HepG2 (cell line): ENCODE results near the gene UNC13D. TPM values are rescaled to one million over a fixed set of nuclear protein-coding genes. Genes with fewer than 3 reads are reported as not detected.

Source experiments
- ERF ChIP-seq: IDR thresholded peaks from 2 replicates; pipeline ENCODE4 v1.6.1; 2018; ENCODE audit warnings: missing biosample characterization, missing genetic modification reagents
- MATR3 ChIP-seq: sonication (generic); formaldehyde crosslinking; IDR thresholded peaks from 2 replicates; pipeline ENCODE4 v1.4.0; 2020; ENCODE audit warnings: missing genetic modification reagents
- NCOA1 ChIP-seq: sonication (generic); formaldehyde crosslinking; IDR thresholded peaks from 2 replicates; pipeline ENCODE4 v1.9.0; 2021; ENCODE audit warnings: missing genetic modification reagents
- PRDM15 ChIP-seq: sonication (generic); formaldehyde crosslinking; IDR thresholded peaks from 2 replicates; pipeline ENCODE4 v1.4.0; 2020; ENCODE audit warnings: missing genetic modification reagents
- RBFOX2 ChIP-seq: fragments of 200-400 bp; formaldehyde crosslinking; IDR thresholded peaks from 2 replicates; pipeline ENCODE4 v1.6.1; 2017; ENCODE audit warnings: low read depth, mild to moderate bottlenecking, low read length
- SALL2 ChIP-seq: sonication (generic); formaldehyde crosslinking; IDR thresholded peaks from 2 replicates; pipeline ENCODE4 v1.8.1; 2023; ENCODE audit warnings: mild to moderate bottlenecking, missing genetic modification reagents, inconsistent platforms
- SOX5 ChIP-seq: IDR thresholded peaks from 2 replicates; pipeline ENCODE4 v1.6.1; 2016; ENCODE audit warnings: borderline replicate concordance
- SP2 ChIP-seq: sonication (generic); formaldehyde crosslinking; IDR thresholded peaks from 2 replicates; pipeline ENCODE4 v1.5.1; 2020; ENCODE audit warnings: mild to moderate bottlenecking, missing genetic modification reagents
- TAF15 ChIP-seq: fragments of 200-400 bp; formaldehyde crosslinking; IDR thresholded peaks from one replicate; pipeline ENCODE4 v1.6.1; 2018; ENCODE audit warnings: mild to moderate bottlenecking, low read depth, low read length; ENCODE audit not compliant: poor library complexity, severe bottlenecking
- TARDBP ChIP-seq: sonication (generic); formaldehyde crosslinking; IDR thresholded peaks from 2 replicates; pipeline ENCODE4 v1.8.0; 2022; ENCODE audit warnings: mild to moderate bottlenecking, missing genetic modification reagents
- THAP7 ChIP-seq: sonication (generic); formaldehyde crosslinking; IDR thresholded peaks from 2 replicates; pipeline ENCODE4 v1.8.1; 2023; ENCODE audit warnings: mild to moderate bottlenecking, missing genetic modification reagents
- WIZ ChIP-seq: sonication (generic); formaldehyde crosslinking; IDR thresholded peaks from 2 replicates; pipeline ENCODE4 v1.5.1; 2020; ENCODE audit warnings: mild to moderate bottlenecking, missing genetic modification reagents
- XBP1 ChIP-seq: sonication (generic); formaldehyde crosslinking; IDR thresholded peaks from 2 replicates; pipeline ENCODE4 v1.5.0; 2020; ENCODE audit warnings: missing genetic modification reagents
- ZNF20 ChIP-seq: sonication (generic); formaldehyde crosslinking; IDR thresholded peaks from 2 replicates; pipeline ENCODE4 v1.4.0; 2020; ENCODE audit warnings: mild to moderate bottlenecking, moderate library complexity, missing genetic modification reagents
- ZNF503 ChIP-seq: sonication (generic); formaldehyde crosslinking; IDR thresholded peaks from 2 replicates; pipeline ENCODE4 v1.4.0; 2020; ENCODE audit warnings: missing genetic modification reagents
- ZNF660 ChIP-seq: sonication (generic); formaldehyde crosslinking; IDR thresholded peaks from 2 replicates; pipeline ENCODE4 v1.5.1; 2020; ENCODE audit warnings: mild to moderate bottlenecking, low read depth, missing genetic modification reagents, borderline replicate concordance
- polyA plus RNA-seq, 8 experiments: library from polyadenylated mRNA; depleted of rRNA in 3 of 8; stranded (reverse) in 7 of 8; unstranded in 1 of 8; fragments of >200 nt; fragmentation: Illumina TruSeq in 4 of 8; extraction: Trizol in 4 of 8; gene quantifications; 2 replicates each; pipeline versions ENCODE4 v1.2.1 to v1.2.3, GENCODE V29; 2011 to 2016; ENCODE audit warnings: low read depth in 4 of 8, missing spikeins in 1 of 8, mixed read lengths in 1 of 8; ENCODE audit not compliant: insufficient read depth in 1 of 8
- total RNA-seq, 5 experiments: library from RNA; depleted of rRNA; stranded (reverse); fragments of >200 nt; fragmentation: Illumina TruSeq; extraction: Trizol; gene quantifications; 2 replicates each; pipeline ENCODE4 v1.2.3, GENCODE V29; 2016; ENCODE audit warnings: low read depth in 1 of 5
- TF ChIP-seq, protein P1 (sequence below): sonication (generic); formaldehyde crosslinking; IDR thresholded peaks from 2 replicates; pipeline ENCODE4; 2020; ENCODE audit warnings: missing genetic modification reagents, mild to moderate bottlenecking, borderline replicate concordance
- TF ChIP-seq, protein P2 (sequence below): sonication (generic); formaldehyde crosslinking; IDR thresholded peaks from 2 replicates; pipeline ENCODE4 v1.8.1; 2023; ENCODE audit warnings: missing genetic modification reagents, mild to moderate bottlenecking, borderline replicate concordance

UNC13D gene
- total and polyA plus RNA-seq, 2 of the 13 experiments (the other 11 are each of a cell fraction or from before 2014, with no cell fraction given): 29.7 to 42.7 TPM

DNA sequence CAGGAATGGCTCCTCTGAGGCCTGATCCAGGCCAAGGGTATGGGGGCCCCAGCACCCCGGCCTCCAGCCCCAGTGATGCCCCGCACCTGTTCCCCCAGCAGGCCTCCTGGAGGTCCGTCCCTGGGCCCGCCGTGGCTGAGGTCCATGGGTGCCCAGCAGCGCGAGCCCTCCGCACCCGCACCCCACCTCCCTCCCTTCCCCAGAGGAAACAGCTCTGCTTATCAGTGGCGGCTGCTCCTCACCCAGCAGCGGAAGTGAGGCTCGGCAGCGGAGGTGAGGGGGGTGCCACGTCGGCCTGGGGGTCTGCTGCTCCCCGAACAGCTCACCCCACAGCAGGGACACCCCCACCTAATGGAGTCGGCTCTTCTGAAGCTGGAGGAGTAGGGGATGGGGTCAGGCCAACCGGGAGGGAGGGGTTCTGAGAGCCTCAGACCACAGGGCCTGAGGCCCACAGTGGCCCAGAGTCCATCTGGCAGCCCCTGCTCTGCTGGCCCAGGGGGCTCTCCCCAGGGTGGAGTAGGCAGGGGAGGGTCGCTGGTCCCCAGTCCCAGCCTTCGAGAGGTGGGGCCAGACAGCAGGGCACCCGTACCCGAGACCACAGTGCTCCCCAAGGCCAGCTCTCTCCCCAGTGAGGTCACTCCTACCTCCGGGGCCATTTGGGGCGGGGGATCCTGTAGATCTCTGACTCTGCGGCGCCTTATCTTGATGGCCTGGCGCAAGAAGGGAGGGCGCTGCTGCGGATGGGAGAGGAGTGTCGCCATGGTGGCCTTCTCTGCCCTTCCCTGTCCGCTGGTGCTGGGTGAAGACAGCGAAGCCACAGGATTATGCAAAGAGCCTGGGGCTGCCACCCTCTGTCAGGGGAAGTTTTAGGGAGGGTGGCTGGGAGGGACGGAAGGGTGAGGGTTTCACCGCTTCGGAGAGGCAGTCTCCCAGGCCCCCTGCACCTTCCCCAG lies at the start of gene UNC13D (continued):
- TF ChIP-seq, protein P1, sequence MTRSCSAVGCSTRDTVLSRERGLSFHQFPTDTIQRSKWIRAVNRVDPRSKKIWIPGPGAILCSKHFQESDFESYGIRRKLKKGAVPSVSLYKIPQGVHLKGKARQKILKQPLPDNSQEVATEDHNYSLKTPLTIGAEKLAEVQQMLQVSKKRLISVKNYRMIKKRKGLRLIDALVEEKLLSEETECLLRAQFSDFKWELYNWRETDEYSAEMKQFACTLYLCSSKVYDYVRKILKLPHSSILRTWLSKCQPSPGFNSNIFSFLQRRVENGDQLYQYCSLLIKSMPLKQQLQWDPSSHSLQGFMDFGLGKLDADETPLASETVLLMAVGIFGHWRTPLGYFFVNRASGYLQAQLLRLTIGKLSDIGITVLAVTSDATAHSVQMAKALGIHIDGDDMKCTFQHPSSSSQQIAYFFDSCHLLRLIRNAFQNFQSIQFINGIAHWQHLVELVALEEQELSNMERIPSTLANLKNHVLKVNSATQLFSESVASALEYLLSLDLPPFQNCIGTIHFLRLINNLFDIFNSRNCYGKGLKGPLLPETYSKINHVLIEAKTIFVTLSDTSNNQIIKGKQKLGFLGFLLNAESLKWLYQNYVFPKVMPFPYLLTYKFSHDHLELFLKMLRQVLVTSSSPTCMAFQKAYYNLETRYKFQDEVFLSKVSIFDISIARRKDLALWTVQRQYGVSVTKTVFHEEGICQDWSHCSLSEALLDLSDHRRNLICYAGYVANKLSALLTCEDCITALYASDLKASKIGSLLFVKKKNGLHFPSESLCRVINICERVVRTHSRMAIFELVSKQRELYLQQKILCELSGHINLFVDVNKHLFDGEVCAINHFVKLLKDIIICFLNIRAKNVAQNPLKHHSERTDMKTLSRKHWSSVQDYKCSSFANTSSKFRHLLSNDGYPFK (CRISPR knock-in tag): peak; percentile 73; the same call in 1 of the 2 replicates
- TF ChIP-seq XBP1: no peak
- no peak for TF ChIP-seq SOX5
- TF ChIP-seq TAF15: no peak
- peak; percentile 41 for TF ChIP-seq SP2 (CRISPR knock-in tag)
- TF ChIP-seq PRDM15 (CRISPR knock-in tag): no peak
- peak; percentile 76 for TF ChIP-seq RBFOX2
- no peak; the same call in 1 of the 2 replicates for TF ChIP-seq WIZ
- TF ChIP-seq SALL2 (CRISPR knock-in tag): no peak; the same call in 1 of the 2 replicates
- TF ChIP-seq, protein P2, sequence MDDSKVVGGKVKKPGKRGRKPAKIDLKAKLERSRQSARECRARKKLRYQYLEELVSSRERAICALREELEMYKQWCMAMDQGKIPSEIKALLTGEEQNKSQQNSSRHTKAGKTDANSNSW: no peak
- no peak for TF ChIP-seq ZNF20
- no peak for TF ChIP-seq NCOA1
- TF ChIP-seq TARDBP: peak; percentile 14; the same call in 1 of the 2 replicates
- 0 out of 2 replicates have a peak, but pooled peaks have one; percentile 4 for TF ChIP-seq ZNF503 (CRISPR knock-in tag)
- no peak for TF ChIP-seq MATR3 (CRISPR knock-in tag)
- peak; percentile 72; the same call in 1 of the 2 replicates for TF ChIP-seq ERF
- TF ChIP-seq THAP7 (CRISPR knock-in tag): peak; percentile 32; the same call in 1 of the 2 replicates
- no peak for TF ChIP-seq ZNF660 (CRISPR knock-in tag)
